Body of pancreas (tissue), 4 donors: ENCODE data around the gene SNAPC2. TPM values are rescaled to one million over a fixed set of nuclear protein-coding genes. Genes with fewer than 3 reads are reported as not detected.
"Not testable (repeated sequence)": the region's sequence is repeated elsewhere in the genome, so short reads cannot be mapped to it uniquely, and the experiment has no call there.

ENCODE experiments used
- ATAC-seq: fragments of 150-250 bp; one replicate; pipeline ENCODE4 v1.9.1; 2016
- DNase-seq, 4 donors: peaks; one replicate each; pipeline ENCODE4 v3.0.0-alpha.2; 2019
- H3K27ac ChIP-seq, 4 donors: fragments of 200-600 bp; sonication (generic); 1 replicate in 3 of 4; 2 replicates in 1 of 4; pipeline versions ENCODE4 v1.5.1 to v1.6.1; 2016 to 2019; ENCODE audit warnings: mild to moderate bottlenecking in 1 of 4, mixed read lengths in 1 of 4, moderate library complexity in 1 of 4
- H3K27me3 ChIP-seq, 2 donors: fragments of 200-600 bp; sonication (generic); one replicate each; pipeline ENCODE4 v1.6.0; 2016; ENCODE audit warnings: mild to moderate bottlenecking in 1 of 2
- H3K36me3 ChIP-seq, 2 donors: fragments of 200-600 bp; sonication (generic); replicated peaks in 1 of 2; 2 replicates each; pipeline ENCODE4 v1.5.1; 2016; ENCODE audit warnings: low read depth in 2 of 2; ENCODE audit not compliant: insufficient read depth in 1 of 2
- H3K4me1 ChIP-seq: fragments of 200-600 bp; sonication (generic); one replicate; pipeline ENCODE4 v1.6.0; 2016
- H3K4me3 ChIP-seq, 2 donors: fragments of 200-600 bp; sonication (generic); 1 replicate in 1 of 2; 2 replicates in 1 of 2; pipeline ENCODE4 v1.5.1; 2016 to 2019
- H3K9me3 ChIP-seq, 3 donors: fragments of 200-600 bp; sonication (generic); 1 replicate in 2 of 3; 2 replicates in 1 of 3; pipeline ENCODE4 v1.5.1; 2016
- CTCF ChIP-seq, 7 experiments: fragments of 450-650 bp in 4 of 7; fragments of 200-600 bp in 3 of 7; sonication (generic) in 3 of 7; IDR thresholded peaks; one replicate each; pipeline ENCODE4 v1.5.1; 2016 to 2019; ENCODE audit warnings: antibody characterized with exemption in 7 of 7
- POLR2A ChIP-seq, 3 donors: fragments of 450-650 bp; IDR thresholded peaks; one replicate each; pipeline ENCODE4 v1.6.1; 2016; ENCODE audit warnings: antibody characterized with exemption in 3 of 3, mild to moderate bottlenecking in 2 of 3
- WGBS, 2 donors: methylation state at CpG; one replicate each; pipeline ENCODE4 v1.1.5; 2017; 5-methylcytosine and 5-hydroxymethylcytosine counted together
- intact Hi-C: fragments of 100-400 bp; cut with DNase I; formaldehyde crosslinking; loops from one replicate; pipeline ENCODE4 v1.15.1; 2023
- total RNA-seq, 2 donors: library from RNA; depleted of rRNA; stranded (reverse); fragments of >200 nt; gene quantifications; one replicate each; pipeline ENCODE4 v1.1.0, GENCODE V29; 2016

The SNAPC2 gene
- total RNA-seq, 2 donors from 2014 or later = 6.3 to 9.1 TPM

- ATAC-seq (peak; percentile 13), DNase-seq (no peak)
- peaks cover 19% of the 10 kb centered on the region for H3K4me1 ChIP-seq
- H3K27me3 ChIP-seq = no peaks in the 10 kb centered on the region
- peak overlapping the region; percentile 43 to 57 for H3K4me3 ChIP-seq
- H3K27ac ChIP-seq = peak overlapping the region; percentile 66 to 81 (median 74)
- TF ChIP-seq CTCF (IDR thresholded peaks at IDR 0.05) (no peak), POLR2A (IDR thresholded peaks at IDR 0.05) (no peak)
- intact Hi-C loops = no loop called here
- WGBS, 2 donors = 47% methylated on average over 8 of the region's 8 CpGs; no CpG with 5 or more reads in 1 of the 2 donors
- H3K36me3 ChIP-seq = no peaks in the 10 kb centered on the region
- H3K9me3 ChIP-seq = no peaks in the 10 kb centered on the region
Observed at GRCh38 chr19:7888826-7889217, 31.3 kb upstream of the SNAPC2 start.

GRCh38 chr19:7893362-7894101, 26.6 kb upstream of the SNAPC2 start:
- 81 to 89% methylated on average over 14 to 18 of the region's 18 CpGs for WGBS, 2 donors
- H3K9me3 ChIP-seq, H3K27ac ChIP-seq, intact Hi-C loops, H3K4me3 ChIP-seq, H3K36me3 ChIP-seq, H3K27me3 ChIP-seq, DNase-seq, ATAC-seq: not testable (repeated sequence)
- H3K4me1 ChIP-seq = peaks cover 18% of the 10 kb centered on the region

GRCh38 chr19:7894612-7895309, 25.4 kb upstream of the SNAPC2 start:
- Histone ChIP-seq H3K27me3 (no peaks in the 10 kb centered on the region), H3K27ac (peak overlapping the region in 2 of 4 donors; percentile 36 to 60), H3K4me1 (peaks cover 10% of the 10 kb centered on the region), H3K4me3 (no peak overlapping the region), H3K9me3 (no peaks in the 10 kb centered on the region), H3K36me3 (no peaks in the 10 kb centered on the region)
- intact Hi-C loops = no loop called here
- 54 to 57% methylated on average over 4 to 14 of the region's 18 CpGs for WGBS, 2 donors
- TF ChIP-seq CTCF (IDR thresholded peaks at IDR 0.05) (peak in 2 of 7 experiments; percentile 2 to 36), POLR2A (IDR thresholded peaks at IDR 0.05) (peak in 1 of 3 donors; percentile 20)
- ATAC-seq (peak; percentile 66), DNase-seq (peak in 3 of 4 donors; percentile 46 to 75 (median 66))

- Histone ChIP-seq H3K36me3 (no peaks in the 10 kb centered on the region), H3K27ac (no peak overlapping the region), H3K4me3 (no peak overlapping the region), H3K9me3 (no peaks in the 10 kb centered on the region), H3K4me1 (peaks cover 5% of the 10 kb centered on the region), H3K27me3 (no peaks in the 10 kb centered on the region)
- 89 to 91% methylated on average over 8 to 13 of the region's 13 CpGs for WGBS, 2 donors
- no peak for ATAC-seq
- DNase-seq = no peak
- intact Hi-C loops = no loop called here
- no peak for TF ChIP-seq CTCF (IDR thresholded peaks at IDR 0.05)
Observed at GRCh38 chr19:7895565-7895964, 24.6 kb upstream of the SNAPC2 start.

GRCh38 chr19:7897292-7897691, 22.8 kb upstream of the SNAPC2 start:
- intact Hi-C loops = no loop called here
- no peaks in the 10 kb centered on the region for H3K27me3 ChIP-seq
- no peak for TF ChIP-seq CTCF (IDR thresholded peaks at IDR 0.05)
- H3K4me1 ChIP-seq = peaks cover 13% of the 10 kb centered on the region
- H3K4me3 ChIP-seq = no peak overlapping the region
- no peak overlapping the region for H3K27ac ChIP-seq
- WGBS, 2 donors = 84 to 87% methylated on average over 11 of the region's 11 CpGs
- H3K9me3 ChIP-seq = no peaks in the 10 kb centered on the region
- ATAC-seq (no peak), DNase-seq (no peak)
- no peaks in the 10 kb centered on the region for H3K36me3 ChIP-seq
